Astrocyte of the cerebellum (primary cell): Measurements from ENCODE around the gene PLEKHG5.

Experiments used
- DNase-seq: peaks from one replicate; pipeline ENCODE4 v3.0.0-alpha.2; 2011; ENCODE audit warnings: low read depth
- H3K4me3 ChIP-seq: 2 replicates; pipeline ENCODE4 v1.5.1; 2011; ENCODE audit warnings: mild to moderate bottlenecking, low read depth, low read length, moderate library complexity
- in situ Hi-C: cut with HindIII; loops from 2 replicates; pipeline ENCODE4 v1.10.0; 2017; ENCODE audit warnings: low sequenced_read_pairs
- TF ChIP-seq, protein P1 (sequence below): IDR thresholded peaks from 2 replicates; pipeline ENCODE4 v1.5.1; 2012; ENCODE audit warnings: low read length, low read depth, moderate library complexity, mild to moderate bottlenecking; ENCODE audit errors: missing control alignments

Gene PLEKHG5, protein sequence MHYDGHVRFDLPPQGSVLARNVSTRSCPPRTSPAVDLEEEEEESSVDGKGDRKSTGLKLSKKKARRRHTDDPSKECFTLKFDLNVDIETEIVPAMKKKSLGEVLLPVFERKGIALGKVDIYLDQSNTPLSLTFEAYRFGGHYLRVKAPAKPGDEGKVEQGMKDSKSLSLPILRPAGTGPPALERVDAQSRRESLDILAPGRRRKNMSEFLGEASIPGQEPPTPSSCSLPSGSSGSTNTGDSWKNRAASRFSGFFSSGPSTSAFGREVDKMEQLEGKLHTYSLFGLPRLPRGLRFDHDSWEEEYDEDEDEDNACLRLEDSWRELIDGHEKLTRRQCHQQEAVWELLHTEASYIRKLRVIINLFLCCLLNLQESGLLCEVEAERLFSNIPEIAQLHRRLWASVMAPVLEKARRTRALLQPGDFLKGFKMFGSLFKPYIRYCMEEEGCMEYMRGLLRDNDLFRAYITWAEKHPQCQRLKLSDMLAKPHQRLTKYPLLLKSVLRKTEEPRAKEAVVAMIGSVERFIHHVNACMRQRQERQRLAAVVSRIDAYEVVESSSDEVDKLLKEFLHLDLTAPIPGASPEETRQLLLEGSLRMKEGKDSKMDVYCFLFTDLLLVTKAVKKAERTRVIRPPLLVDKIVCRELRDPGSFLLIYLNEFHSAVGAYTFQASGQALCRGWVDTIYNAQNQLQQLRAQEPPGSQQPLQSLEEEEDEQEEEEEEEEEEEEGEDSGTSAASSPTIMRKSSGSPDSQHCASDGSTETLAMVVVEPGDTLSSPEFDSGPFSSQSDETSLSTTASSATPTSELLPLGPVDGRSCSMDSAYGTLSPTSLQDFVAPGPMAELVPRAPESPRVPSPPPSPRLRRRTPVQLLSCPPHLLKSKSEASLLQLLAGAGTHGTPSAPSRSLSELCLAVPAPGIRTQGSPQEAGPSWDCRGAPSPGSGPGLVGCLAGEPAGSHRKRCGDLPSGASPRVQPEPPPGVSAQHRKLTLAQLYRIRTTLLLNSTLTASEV

DNA sequence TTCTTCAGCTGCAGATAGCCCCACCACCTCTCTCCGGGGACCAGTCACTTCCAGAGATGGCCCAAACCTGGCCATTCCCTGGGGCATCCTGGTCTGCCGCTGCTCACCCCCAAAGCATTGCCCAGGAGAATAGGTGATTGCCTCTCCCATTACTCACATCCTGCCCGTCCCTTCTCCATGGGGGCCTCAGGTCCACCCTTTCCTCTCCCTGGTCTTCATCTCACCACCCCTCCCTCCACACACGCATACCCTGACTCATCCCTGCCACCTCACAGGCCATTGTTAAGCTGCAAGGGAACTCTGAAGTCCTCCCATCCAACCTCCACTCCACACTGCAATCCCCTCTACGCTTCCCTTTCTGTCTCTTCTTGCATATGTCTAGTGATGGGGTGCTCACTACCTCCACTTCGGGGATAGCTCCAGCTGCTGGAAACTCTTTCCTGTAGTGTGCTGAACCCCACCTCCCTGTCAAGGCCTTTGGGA lies at the start of gene PLEKHG5:
PLEKHG5 (minus strand) TSS at position 188 of the 483 bp plus-strand sequence. CDS start 14,096 bp downstream, outside the sequence.
- H3K4me3 ChIP-seq = peak within 1 kb of the TSS; percentile 88
- in situ Hi-C loops = no loop called here
- TF ChIP-seq, protein P1, sequence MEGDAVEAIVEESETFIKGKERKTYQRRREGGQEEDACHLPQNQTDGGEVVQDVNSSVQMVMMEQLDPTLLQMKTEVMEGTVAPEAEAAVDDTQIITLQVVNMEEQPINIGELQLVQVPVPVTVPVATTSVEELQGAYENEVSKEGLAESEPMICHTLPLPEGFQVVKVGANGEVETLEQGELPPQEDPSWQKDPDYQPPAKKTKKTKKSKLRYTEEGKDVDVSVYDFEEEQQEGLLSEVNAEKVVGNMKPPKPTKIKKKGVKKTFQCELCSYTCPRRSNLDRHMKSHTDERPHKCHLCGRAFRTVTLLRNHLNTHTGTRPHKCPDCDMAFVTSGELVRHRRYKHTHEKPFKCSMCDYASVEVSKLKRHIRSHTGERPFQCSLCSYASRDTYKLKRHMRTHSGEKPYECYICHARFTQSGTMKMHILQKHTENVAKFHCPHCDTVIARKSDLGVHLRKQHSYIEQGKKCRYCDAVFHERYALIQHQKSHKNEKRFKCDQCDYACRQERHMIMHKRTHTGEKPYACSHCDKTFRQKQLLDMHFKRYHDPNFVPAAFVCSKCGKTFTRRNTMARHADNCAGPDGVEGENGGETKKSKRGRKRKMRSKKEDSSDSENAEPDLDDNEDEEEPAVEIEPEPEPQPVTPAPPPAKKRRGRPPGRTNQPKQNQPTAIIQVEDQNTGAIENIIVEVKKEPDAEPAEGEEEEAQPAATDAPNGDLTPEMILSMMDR = no peak
- DNase-seq = peak; percentile 18

DNA sequence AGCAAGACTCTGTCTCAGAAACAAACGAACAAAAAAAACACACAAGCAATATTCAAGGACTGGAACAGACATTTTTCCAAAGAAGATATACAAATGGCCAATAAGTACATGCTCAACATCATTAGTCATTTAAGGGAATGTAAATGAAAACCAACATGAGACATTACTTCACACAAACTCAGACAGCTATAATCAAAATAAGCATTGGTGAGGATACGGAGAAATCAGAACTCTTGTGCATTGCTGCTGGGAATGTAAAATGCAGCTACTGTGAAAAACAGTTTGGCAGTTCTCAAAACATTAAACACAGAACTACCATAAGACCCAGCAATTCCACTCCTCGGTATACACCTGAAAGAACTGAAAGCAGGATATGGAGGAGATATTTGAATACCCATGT lies 47.5 kb upstream of the PLEKHG5 start:
- TF ChIP-seq, protein P1 = no peak
- DNase-seq = no peak
- H3K4me3 ChIP-seq = no peak overlapping the region
- in situ Hi-C loops = no loop called here

DNA sequence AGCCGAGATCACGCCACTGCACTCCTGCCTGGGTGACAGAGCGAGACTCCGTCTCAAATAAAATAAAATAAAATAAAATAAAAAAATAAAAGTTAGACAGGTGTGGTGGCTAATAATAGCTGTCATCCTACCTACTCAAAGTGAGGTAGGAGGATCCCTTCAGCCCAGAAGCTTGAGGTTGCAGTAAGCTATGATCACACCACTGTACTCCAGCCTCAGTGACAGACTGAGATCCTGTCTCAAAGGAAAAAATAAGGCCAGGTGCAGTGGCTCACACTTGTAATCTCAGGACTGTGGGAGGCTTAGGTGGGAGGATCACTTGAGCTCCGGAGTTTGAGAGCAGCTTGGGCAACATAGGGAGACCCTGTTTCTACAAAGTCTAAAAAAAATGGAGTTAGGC lies 44.8 kb upstream of the PLEKHG5 start:
- DNase-seq = no peak
- in situ Hi-C loops = no loop called here
- TF ChIP-seq, protein P1 = no peak
- no peak overlapping the region for H3K4me3 ChIP-seq

DNA sequence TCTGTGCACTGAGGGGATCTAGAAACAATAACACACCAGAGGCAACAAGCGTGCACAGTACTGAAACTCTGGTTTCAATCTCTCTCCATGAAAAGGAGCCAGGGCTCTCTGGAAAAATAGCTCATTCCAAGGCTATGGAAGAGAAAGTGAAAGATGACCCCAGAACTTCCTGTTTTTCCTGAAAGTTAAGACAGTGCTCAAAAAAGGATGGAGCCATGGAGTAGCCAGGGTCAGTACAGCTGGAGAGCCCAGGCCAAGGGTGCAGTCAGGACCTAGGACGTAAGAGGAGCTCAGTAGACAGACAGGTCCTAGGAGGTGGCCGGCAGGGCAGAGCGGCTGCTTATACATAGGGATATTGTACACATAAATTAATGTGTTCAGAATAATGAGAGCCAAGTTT lies 43.7 kb upstream of the PLEKHG5 start:
- H3K4me3 ChIP-seq = no peak overlapping the region
- TF ChIP-seq, protein P1 = no peak
- DNase-seq = no peak
- in situ Hi-C loops = no loop called here

DNA sequence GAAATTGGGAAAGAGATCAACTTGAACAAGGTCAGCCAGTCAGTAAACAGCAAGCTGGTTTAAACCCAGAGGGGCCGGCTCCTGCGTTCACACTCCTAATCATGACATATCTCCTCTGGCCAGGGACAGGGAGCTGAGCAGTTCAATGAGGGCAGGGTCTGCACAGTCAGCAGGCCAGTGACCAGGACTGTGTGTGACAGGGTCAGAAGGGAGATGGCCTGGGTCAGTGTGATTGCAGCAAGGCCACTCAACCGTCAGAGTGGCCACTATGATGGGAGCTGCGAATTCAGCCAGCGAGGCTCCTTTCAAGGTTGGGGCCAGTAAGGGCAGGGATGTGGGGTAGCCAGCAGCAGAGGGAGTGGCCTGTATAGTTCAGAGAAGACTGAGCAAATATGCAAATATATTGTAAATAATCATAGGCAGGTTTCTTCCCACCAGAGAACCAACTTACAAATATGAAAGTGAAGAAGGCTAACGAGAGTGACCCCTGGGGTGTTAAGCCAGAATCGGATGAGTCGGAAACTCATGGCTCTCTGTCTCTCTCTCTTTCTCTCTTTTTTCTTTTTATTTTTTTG lies 42.9 kb upstream of the PLEKHG5 start:
- in situ Hi-C loops = no loop called here
- TF ChIP-seq, protein P1 = no peak
- no peak overlapping the region for H3K4me3 ChIP-seq
- no peak for DNase-seq

DNA sequence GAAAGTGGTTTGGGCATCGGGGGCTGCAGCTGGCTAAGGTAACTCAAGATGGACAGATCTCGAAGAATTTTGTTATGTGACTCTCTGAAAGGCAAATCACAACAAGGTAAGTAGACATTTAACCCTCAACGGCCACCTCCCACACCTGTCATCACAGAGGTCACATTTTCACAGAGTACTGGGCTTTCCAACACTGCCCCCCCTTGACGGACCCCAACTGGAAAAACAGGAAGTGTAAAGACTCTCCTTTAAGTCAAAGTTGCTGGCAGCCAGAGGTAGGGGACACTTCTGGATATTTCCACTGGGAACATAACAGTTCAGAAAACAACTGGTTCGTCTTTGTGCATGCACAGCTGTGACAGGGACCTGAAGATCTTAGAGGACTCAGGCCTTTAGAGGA lies 40.5 kb upstream of the PLEKHG5 start:
- TF ChIP-seq, protein P1 = no peak
- in situ Hi-C loops = no loop called here

More for the DNA sequence above, 40.5 kb upstream of the PLEKHG5 start:
- H3K4me3 ChIP-seq = no peak overlapping the region
- no peak for DNase-seq
